GM18499 (cell line): Measurements from ENCODE around the gene MAP2.

Experiments
- ATAC-seq: cut with Tn5 transposase; IDR thresholded peaks from one replicate; pipeline ENCODE4 v1.9.1; 2021; ENCODE audit warnings: moderate number of reproducible peaks; ENCODE audit not compliant: insufficient read depth, unreplicated experiment

MAP2 gene

GRCh38 chr2:209423562-209424198 lies at the start of gene MAP2:
TSS of gene MAP2 (plus strand) at chr2:209424047. CDS start at chr2:209653171, 229,124 bp downstream.
- peak; percentile 83 for ATAC-seq

DNA sequence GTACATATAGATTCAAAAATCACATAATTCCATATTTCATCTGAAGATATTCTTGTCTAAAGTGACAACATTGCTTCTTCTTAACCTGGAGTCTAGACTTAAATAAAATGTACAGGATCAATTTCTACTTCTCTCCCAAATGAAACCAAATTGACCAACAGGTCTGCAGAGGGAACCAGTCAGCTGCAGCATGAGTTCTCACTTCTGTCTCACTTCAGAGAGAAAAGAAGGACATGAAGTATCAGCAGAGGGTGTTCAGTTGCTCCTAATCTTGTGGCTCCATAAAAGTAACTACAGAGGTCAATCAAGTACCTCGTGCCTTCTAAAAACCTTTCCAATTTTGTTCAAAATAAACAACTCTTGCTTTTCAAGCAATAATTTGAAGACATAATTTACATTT lies 47.2 kb upstream of the MAP2 start:
- no peak for ATAC-seq

GRCh38 chr2:209380293-209380692 lies 43.6 kb upstream of the MAP2 start:
- peak; percentile 100 for ATAC-seq

DNA sequence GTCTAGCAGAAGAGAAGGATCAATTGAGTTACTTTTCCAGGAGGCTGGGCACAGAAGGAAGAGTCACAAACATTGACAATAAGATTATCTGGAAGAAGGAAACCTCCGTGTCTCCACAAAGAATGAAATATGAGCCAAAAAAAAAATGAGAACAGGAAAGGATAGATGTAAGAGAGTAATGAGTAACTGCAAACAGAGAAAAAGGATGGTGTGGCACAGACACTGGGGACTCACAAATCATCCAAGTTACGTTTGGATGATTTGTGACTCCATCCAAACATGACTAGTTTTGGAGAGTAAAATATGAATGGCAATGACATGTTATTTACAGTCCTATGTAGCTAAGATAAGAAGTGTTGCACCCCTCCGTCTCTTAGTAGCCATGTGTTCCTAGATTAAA lies 42.8 kb upstream of the MAP2 start:
- ATAC-seq, result no peak

- no peak for ATAC-seq
These were observed 41.1 kb upstream of the MAP2 start for GRCh38 chr2:209382775-209383174.

GRCh38 chr2:209383212-209383611 lies 40.6 kb upstream of the MAP2 start:
- ATAC-seq, result no peak

DNA sequence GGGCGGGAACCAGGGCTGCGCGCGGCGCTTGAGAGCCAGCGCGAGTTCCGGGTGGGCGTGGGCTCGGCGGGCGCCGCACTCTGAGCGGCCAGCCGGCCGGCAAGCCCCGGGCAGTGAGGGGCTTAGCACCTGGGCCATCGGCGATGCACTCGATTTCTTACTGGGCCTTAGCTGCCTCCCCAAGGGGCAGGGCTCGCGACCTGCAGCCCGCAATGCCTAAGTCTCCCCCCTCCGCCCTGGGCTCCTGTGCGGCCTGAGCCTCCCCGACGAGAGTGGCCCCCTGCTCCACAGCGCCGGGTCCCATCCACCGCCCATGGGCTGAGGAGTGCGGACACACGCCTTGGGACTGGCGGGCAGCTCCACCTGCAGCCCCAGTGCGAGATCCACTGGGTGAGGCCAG lies 36.5 kb upstream of the MAP2 start:
- ATAC-seq, result no peak

- no peak for ATAC-seq
These were observed 35.3 kb upstream of the MAP2 start for GRCh38 chr2:209388446-209389037.

DNA sequence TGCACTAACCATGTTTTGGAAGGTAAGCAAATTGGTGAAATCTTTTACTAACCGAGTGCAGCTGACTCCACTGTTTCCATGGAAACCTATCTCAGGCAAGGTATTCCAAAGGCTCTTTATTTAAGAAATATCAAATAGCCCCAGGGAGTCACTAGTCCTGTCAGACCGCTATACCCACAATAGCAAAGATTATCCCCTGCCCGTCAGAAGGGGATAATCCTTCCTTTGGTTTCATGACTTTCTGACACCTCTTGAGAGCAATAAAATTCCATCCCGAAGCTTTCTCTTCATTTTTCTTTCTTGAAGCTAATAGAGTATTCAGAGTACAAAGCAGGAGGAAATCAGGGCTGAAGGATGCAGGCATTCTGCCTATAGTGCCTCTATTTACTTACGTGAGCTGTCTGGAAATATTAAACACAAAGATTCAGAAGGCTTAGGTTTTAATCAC lies 34.7 kb upstream of the MAP2 start:
- no peak for ATAC-seq

GRCh38 chr2:209390839-209391238 lies 33.0 kb upstream of the MAP2 start:
- no peak for ATAC-seq

DNA sequence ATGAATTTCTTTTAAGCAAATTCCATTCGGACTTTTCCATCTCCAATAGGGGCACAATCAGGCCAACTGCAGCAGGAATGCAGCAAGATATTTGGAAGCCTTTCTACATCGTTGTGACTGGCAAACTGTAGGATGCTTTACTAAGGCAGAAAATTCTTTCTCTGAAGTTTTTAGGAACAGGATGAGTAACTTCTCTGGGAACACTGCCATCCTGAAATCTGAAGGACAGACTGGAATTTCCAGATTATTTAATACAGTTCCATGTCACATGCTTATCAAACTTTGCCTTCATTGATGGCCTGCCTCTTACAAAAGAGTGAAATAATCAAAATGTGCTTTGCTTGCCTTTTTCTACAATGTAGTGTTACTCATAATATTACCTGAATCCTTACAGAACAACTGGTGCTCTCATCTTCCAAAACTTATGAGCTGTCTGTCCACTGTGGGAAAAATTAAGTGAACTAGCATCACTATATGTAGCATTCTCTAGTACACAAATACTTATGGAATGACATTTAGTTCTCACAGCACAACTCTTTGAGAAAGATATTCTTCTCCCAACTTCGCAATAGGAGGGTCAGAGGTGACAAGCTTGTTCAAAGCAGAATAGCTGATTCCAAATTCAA lies 32.0 kb upstream of the MAP2 start:
- ATAC-seq, result no peak

GRCh38 chr2:209395229-209395628 lies 28.6 kb upstream of the MAP2 start:
- ATAC-seq, result no peak

DNA sequence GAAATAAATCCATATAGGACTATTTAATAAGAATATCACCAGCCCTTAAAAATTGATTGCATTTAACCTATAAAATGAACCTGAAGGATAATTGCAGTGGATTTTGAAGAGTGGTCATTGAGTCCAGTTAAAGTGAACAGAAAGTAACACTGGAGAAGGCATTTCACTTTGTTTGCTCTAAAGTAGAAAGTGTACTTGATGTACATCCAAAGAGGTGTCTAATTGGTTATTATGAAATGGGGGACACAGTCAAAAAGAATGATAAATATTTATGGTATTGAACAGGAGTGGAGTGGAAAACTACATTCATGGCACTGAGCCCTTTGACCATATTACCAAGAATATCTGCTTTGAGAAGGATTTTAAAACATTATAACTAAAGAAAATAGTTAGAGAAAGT lies 28.2 kb upstream of the MAP2 start:
- no peak for ATAC-seq

DNA sequence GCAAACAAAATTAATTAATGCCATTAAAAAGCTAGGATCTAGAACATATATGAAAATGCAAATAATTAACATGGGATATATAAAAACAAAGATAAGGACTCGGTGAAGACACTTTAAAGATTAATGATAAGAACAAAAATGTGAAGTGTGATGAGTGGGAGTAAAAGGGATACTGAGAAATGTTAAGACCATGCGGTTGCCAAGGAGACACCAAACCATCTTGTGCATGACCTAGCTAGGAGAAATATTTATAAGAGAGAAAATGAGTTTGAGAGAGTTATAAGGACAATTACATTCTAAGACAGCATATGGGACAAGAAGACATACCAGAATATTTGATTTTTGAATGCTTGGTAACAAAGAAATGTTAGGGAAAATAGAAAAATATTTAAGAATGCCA lies 25.4 kb upstream of the MAP2 start:
- no peak for ATAC-seq

- ATAC-seq, result no peak
These were observed 22.1 kb upstream of the MAP2 start for GRCh38 chr2:209401788-209402187.

GRCh38 chr2:209411296-209411695 lies 12.6 kb upstream of the MAP2 start:
- no peak for ATAC-seq

DNA sequence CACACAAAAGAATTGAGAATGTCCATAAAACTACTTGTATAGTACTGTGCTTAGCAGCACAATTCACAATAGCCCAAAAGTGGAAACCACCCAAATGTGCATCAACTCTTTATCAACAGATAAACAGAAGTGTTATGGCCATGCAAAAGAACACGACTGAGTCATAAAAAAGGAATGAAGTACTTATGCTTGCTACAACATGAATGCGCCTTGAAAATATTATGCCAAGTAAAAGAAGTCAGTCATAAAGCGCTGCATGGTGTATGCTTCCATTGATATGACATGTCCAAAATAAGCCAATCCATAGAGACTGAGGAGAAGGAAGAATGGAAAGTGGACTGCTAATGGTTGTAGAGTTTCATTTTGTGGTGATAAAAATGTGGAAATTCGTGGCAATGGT lies 12.1 kb upstream of the MAP2 start:
- ATAC-seq, result no peak

- no peak for ATAC-seq
These were observed 10.4 kb upstream of the MAP2 start for GRCh38 chr2:209413311-209414014.

DNA sequence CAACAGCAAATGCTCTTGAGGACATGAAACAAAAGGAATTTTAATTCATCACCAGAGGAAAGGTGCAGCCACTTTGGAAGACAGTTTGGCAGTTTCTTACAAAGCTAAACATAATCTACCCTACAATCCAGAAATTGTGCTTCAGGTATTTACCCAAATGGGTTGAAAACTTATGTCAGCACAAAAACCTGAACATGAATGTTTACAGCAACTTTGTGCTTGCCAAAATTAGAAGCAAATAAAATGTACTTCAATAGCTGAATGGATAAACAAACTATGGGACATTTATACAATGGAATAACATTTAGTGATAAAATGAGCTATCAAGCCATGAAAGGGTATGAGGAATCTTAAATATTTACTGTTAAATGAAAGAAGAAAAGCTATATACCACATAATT lies 6.9 kb upstream of the MAP2 start:
- no peak for ATAC-seq

- ATAC-seq, result no peak
These were observed 1.6 kb upstream of the MAP2 start for GRCh38 chr2:209422191-209422754.

DNA sequence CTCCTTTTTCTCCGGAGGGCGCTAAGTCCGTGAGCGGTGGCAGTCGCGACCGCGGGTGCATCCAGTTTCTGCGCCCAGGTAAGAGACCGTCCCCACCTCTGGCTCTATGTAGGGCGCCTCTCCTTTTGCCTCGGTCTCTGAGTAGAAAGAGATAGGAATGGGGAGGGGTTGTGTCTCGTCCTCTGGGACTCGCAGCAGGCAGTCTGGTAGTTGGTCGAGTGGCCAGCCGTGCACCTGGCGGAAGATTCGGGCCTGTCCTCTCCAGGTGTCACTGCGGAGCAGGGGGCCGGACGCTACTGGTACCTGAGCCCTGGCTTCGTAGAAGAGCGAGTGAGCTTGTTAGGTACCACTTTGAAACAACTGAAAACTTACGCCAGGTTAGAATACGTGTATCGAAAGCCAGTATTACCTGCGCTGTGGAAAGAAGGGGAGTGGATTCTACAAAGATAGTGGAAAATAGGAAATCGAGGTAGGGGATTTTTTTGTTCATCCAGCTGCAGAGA lies 403 bp downstream of the MAP2 start:
- ATAC-seq, result no peak
